ENCODE measurements around the gene RFX2.

RFX2 gene

GRCh38 chr19:6064336-6065073 lies 45.8 kb downstream of the RFX2 start:
- DNase-seq (ENCODE audit: low read depth): no peak
- no peak overlapping the region for H3K4me3 ChIP-seq (ENCODE audit: low read length)
- peaks cover 69% of the 10 kb centered on the region for H3K4me1 ChIP-seq (ENCODE audit: control insufficient read depth, insufficient read depth, low read length)
- H3K9ac ChIP-seq (ENCODE audit: low read length): no peak overlapping the region
- no peaks in the 10 kb centered on the region for H3K9me3 ChIP-seq (ENCODE audit: control insufficient read depth, low read length)
- H3K36me3 ChIP-seq (ENCODE audit: control insufficient read depth, insufficient read depth, low read length, severe bottlenecking): no peaks in the 10 kb centered on the region
- H3K27me3 ChIP-seq (replicated peaks; ENCODE audit: control insufficient read depth, insufficient read depth, low read length): no peaks in the 10 kb centered on the region

GRCh38 chr19:6063576-6064335 lies 46.5 kb downstream of the RFX2 start:
- H3K4me1 ChIP-seq (ENCODE audit: control insufficient read depth, insufficient read depth, low read length): peaks cover 71% of the 10 kb centered on the region
- no peaks in the 10 kb centered on the region for H3K36me3 ChIP-seq (ENCODE audit: control insufficient read depth, insufficient read depth, low read length, severe bottlenecking)
- DNase-seq (ENCODE audit: low read depth): no peak
- no peaks in the 10 kb centered on the region for H3K9me3 ChIP-seq (ENCODE audit: control insufficient read depth, low read length)
- H3K9ac ChIP-seq (ENCODE audit: low read length): no peak overlapping the region
- H3K4me3 ChIP-seq (ENCODE audit: low read length): no peak overlapping the region
- H3K27me3 ChIP-seq (replicated peaks; ENCODE audit: control insufficient read depth, insufficient read depth, low read length): no peaks in the 10 kb centered on the region

GRCh38 chr19:6062961-6063575 lies 47.2 kb downstream of the RFX2 start:
- no peaks in the 10 kb centered on the region for H3K9me3 ChIP-seq (ENCODE audit: control insufficient read depth, low read length)
- DNase-seq (ENCODE audit: low read depth): no peak
- peak overlapping the region; percentile 3 for H3K9ac ChIP-seq (ENCODE audit: low read length)
- no peaks in the 10 kb centered on the region for H3K36me3 ChIP-seq (ENCODE audit: control insufficient read depth, insufficient read depth, low read length, severe bottlenecking)
- peaks cover 78% of the 10 kb centered on the region for H3K4me1 ChIP-seq (ENCODE audit: control insufficient read depth, insufficient read depth, low read length)
- H3K27me3 ChIP-seq (replicated peaks; ENCODE audit: control insufficient read depth, insufficient read depth, low read length): no peaks in the 10 kb centered on the region
- no peak overlapping the region for H3K4me3 ChIP-seq (ENCODE audit: low read length)

- Histone ChIP-seq H3K27me3 (replicated peaks; ENCODE audit: control insufficient read depth, insufficient read depth, low read length) (no peaks in the 10 kb centered on the region), H3K9me3 (ENCODE audit: control insufficient read depth, low read length) (no peaks in the 10 kb centered on the region), H3K4me3 (ENCODE audit: low read length) (peak overlapping the region; percentile 5), H3K4me1 (ENCODE audit: control insufficient read depth, insufficient read depth, low read length) (peaks cover 79% of the 10 kb centered on the region), H3K36me3 (ENCODE audit: control insufficient read depth, insufficient read depth, low read length, severe bottlenecking) (no peaks in the 10 kb centered on the region), H3K9ac (ENCODE audit: low read length) (peak overlapping the region; percentile 54)
- no peak for DNase-seq (ENCODE audit: low read depth)
These were observed 48.0 kb downstream of the RFX2 start for GRCh38 chr19:6062274-6062673.

- Histone ChIP-seq H3K9me3 (ENCODE audit: control insufficient read depth, low read length) (no peaks in the 10 kb centered on the region), H3K27me3 (replicated peaks; ENCODE audit: control insufficient read depth, insufficient read depth, low read length) (no peaks in the 10 kb centered on the region), H3K9ac (ENCODE audit: low read length) (peak overlapping the region; percentile 54), H3K4me3 (ENCODE audit: low read length) (peak overlapping the region; percentile 5), H3K36me3 (ENCODE audit: control insufficient read depth, insufficient read depth, low read length, severe bottlenecking) (no peaks in the 10 kb centered on the region), H3K4me1 (ENCODE audit: control insufficient read depth, insufficient read depth, low read length) (peaks cover 79% of the 10 kb centered on the region)
- no peak for DNase-seq (ENCODE audit: low read depth)
These were observed 48.7 kb downstream of the RFX2 start for GRCh38 chr19:6061376-6062130.

GRCh38 chr19:6060600-6061375 lies 49.5 kb downstream of the RFX2 start:
- H3K36me3 ChIP-seq (ENCODE audit: control insufficient read depth, insufficient read depth, low read length, severe bottlenecking): no peaks in the 10 kb centered on the region
- no peak overlapping the region for H3K9ac ChIP-seq (ENCODE audit: low read length)
- no peak overlapping the region for H3K4me3 ChIP-seq (ENCODE audit: low read length)
- no peaks in the 10 kb centered on the region for H3K9me3 ChIP-seq (ENCODE audit: control insufficient read depth, low read length)
- H3K4me1 ChIP-seq (ENCODE audit: control insufficient read depth, insufficient read depth, low read length): peaks cover 79% of the 10 kb centered on the region
- H3K27me3 ChIP-seq (replicated peaks; ENCODE audit: control insufficient read depth, insufficient read depth, low read length): no peaks in the 10 kb centered on the region
- DNase-seq (ENCODE audit: low read depth): no peak

GRCh38 chr19:6059988-6060599 lies 50.2 kb downstream of the RFX2 start:
- DNase-seq (ENCODE audit: low read depth): no peak
- Histone ChIP-seq H3K4me1 (ENCODE audit: control insufficient read depth, insufficient read depth, low read length) (peaks cover 82% of the 10 kb centered on the region), H3K4me3 (ENCODE audit: low read length) (no peak overlapping the region)

GRCh38 chr19:6059396-6059947 lies 50.8 kb downstream of the RFX2 start:
- Histone ChIP-seq H3K9ac (ENCODE audit: low read length) (no peak overlapping the region), H3K9me3 (ENCODE audit: control insufficient read depth, low read length) (no peaks in the 10 kb centered on the region), H3K27me3 (replicated peaks; ENCODE audit: control insufficient read depth, insufficient read depth, low read length) (no peaks in the 10 kb centered on the region), H3K36me3 (ENCODE audit: control insufficient read depth, insufficient read depth, low read length, severe bottlenecking) (no peaks in the 10 kb centered on the region), H3K4me3 (ENCODE audit: low read length) (no peak overlapping the region), H3K4me1 (ENCODE audit: control insufficient read depth, insufficient read depth, low read length) (peaks cover 84% of the 10 kb centered on the region)
- DNase-seq (ENCODE audit: low read depth): no peak

More at GRCh38 chr19:6059988-6060599, 50.2 kb downstream of the RFX2 start:
- no peaks in the 10 kb centered on the region for H3K9me3 ChIP-seq (ENCODE audit: control insufficient read depth, low read length)
- no peak overlapping the region for H3K9ac ChIP-seq (ENCODE audit: low read length)
- no peaks in the 10 kb centered on the region for H3K27me3 ChIP-seq (replicated peaks; ENCODE audit: control insufficient read depth, insufficient read depth, low read length)
- H3K36me3 ChIP-seq (ENCODE audit: control insufficient read depth, insufficient read depth, low read length, severe bottlenecking): no peaks in the 10 kb centered on the region

- Histone ChIP-seq H3K9me3 (ENCODE audit: control insufficient read depth, low read length) (no peaks in the 10 kb centered on the region), H3K36me3 (ENCODE audit: control insufficient read depth, insufficient read depth, low read length, severe bottlenecking) (no peaks in the 10 kb centered on the region), H3K9ac (ENCODE audit: low read length) (peak overlapping the region; percentile 77), H3K4me1 (ENCODE audit: control insufficient read depth, insufficient read depth, low read length) (peaks cover 78% of the 10 kb centered on the region), H3K27me3 (replicated peaks; ENCODE audit: control insufficient read depth, insufficient read depth, low read length) (no peaks in the 10 kb centered on the region), H3K4me3 (ENCODE audit: low read length) (no peak overlapping the region)
- DNase-seq (ENCODE audit: low read depth): no peak
These were observed 51.6 kb downstream of the RFX2 start for GRCh38 chr19:6058518-6059201.

Data from adipocyte (in vitro differentiated cells).